Measurements from ENCODE around the gene BBLN.

Gene BBLN

DNA sequence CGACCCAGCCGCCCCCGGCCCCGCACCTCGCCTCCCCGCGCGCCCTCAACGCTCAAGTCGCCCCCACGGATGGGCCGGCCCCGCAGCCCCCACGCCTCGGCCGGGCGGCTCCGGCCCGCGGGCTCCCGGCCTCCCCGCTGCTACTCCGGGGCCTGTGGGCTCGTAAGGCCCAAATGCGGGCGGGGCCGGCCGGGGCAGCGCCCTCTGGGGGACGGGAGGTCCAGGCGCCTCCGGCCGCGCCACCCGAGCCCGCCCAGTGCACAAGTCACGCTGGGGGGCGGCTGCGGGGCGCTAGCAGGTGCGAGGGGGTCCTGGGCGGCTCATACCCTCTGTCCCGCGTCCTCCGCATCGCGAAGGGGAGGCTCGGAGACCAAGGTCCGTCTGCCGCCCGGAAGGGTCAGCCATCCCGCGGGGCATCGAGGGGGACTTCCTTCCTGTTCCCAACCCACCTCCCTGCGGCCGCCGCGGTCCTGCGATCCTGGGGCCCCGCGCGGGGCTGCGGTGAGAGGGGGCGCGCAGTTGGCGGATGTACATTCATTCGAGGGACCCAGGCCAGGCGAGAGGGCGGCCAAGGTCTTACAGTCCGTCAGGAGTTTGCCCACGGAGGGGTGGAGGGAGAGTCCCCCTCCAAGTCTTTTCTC lies 31.5 kb downstream of the BBLN start, which contains the start of gene CIZ1:
Gene CIZ1, minus strand, starts transcription at position 167 of the 641 bp plus-strand sequence. CDS start 715 bp downstream, outside the sequence.
- peak; percentile 88 for DNase-seq (ENCODE audit: low spot score)

DNA sequence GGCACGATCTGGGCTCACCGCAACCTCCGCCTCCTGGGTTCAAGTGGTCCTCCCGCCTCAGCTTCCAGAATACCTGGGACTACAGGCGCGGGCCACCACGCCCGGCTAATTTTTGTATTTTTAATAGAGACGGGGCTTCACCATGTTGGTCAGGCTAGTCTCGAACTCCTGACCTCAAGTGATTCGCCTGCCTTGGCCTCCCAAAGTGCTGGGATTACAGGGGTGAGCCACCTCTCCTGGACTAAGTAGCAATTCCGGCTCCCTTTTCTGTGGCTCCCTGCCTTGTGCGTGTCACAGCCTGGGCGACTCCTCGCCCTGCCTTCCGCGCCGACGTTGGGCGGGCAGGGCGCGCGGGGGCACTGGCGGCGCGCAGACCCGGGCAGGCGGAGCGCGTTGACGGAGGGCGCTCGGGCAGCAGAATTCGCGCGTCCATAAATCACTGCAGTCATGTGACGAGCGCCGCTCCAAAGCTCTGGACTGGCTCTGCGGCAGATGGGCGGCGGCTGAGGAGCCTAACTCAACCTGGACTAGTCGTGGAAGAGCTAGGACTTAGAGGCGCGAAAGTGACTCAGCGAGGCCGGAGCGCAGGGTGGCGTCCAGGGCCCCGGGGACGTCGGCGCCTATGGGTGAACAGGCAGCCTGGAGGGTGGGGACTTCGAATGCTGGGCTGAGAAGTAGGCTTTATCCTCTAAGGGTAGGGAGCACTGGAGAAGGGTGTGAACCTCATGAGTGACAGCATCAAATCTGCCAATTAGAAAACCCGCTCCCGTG lies 32.7 kb downstream of the BBLN start:
- no peak for DNase-seq (ENCODE audit: low spot score)

DNA sequence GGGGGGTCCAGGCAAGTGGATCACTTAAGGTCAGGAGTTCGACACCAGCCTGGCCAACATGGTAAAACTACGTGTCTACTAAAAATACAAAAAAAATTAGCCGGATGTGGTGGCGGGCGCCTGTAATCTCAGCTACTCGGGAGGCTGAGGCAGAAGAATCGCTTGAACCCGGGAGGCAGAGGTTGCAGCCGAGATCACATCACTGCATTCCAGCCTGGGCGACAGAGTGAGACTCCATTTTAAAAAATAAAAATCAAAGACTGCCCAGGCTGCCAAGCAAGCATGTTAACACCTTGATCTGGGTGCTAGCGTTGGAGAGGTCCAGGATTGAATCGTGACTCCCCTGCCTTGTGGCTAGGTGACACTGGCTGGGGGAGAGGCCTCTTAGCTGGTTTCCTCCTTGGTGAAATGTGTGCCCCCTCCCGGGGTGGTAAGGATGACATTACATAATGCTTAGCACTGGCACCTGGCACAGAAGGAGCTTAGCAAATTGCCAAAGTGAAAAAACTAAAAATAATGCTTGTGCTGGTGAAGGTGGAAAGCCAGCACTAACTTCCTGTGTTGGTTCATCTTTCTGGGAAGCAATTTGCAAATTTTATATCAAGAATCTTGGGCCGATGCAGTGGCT lies 33.5 kb downstream of the BBLN start:
- DNase-seq (ENCODE audit: low spot score) = no peak

GRCh38 chr9:128201441-128202369 lies 41.6 kb downstream of the BBLN start:
- no peak for DNase-seq (ENCODE audit: low spot score)

DNA sequence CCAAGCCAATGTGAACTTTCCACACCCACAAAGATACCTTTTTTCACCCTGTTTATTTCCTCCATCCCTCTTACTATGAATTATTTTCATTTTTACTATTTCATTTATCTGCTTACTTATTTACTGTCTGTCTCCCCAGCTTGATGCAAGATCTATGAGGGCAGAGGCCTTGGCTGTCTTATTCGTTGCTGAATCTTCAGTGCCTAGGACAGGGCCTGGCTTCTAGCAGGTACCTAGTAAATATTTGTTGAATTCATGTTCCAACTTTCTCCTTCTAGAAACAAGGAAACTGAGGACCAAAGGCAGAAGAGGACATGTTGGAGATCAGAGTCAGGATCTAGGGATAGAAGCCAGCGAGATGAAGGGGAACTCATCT lies 42.6 kb downstream of the BBLN start:
- no peak for DNase-seq (ENCODE audit: low spot score)

DNA sequence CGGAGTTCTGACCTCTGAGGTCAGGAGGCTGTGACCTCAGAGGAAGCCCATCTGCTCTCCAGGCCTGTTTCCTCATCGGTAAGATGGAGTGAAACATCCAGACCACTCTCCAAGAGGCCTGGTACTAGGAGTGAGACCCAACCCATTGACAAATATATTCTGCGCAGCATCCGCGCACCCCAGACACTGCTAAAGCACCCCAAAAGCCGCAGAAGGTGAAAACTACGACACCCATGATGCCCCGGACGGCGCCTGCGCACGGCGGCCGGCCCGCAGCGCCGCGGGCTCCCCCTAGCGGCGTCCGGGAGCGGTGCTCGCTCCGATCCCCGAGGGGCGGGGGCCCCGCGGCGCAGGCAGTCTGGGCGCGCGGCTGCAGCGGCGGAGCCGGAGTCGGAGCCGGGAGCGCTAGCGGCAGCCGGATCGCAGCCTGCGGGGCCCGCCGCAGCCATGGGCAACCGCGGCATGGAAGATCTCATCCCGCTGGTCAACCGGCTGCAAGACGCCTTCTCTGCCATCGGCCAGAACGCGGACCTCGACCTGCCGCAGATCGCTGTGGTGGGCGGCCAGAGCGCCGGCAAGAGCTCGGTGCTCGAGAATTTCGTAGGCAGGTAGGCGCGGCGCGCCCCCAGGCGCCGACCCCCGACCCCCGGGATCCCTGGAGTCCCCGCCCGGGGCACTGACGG lies 43.1 kb downstream of the BBLN start, which contains the start of gene DNM1:
Gene DNM1, plus strand, starts transcription at position 356 of the 683 bp plus-strand sequence. Its CDS starts 92 bp downstream, at position 448.
- peak; percentile 86 for DNase-seq (ENCODE audit: low spot score)

DNA sequence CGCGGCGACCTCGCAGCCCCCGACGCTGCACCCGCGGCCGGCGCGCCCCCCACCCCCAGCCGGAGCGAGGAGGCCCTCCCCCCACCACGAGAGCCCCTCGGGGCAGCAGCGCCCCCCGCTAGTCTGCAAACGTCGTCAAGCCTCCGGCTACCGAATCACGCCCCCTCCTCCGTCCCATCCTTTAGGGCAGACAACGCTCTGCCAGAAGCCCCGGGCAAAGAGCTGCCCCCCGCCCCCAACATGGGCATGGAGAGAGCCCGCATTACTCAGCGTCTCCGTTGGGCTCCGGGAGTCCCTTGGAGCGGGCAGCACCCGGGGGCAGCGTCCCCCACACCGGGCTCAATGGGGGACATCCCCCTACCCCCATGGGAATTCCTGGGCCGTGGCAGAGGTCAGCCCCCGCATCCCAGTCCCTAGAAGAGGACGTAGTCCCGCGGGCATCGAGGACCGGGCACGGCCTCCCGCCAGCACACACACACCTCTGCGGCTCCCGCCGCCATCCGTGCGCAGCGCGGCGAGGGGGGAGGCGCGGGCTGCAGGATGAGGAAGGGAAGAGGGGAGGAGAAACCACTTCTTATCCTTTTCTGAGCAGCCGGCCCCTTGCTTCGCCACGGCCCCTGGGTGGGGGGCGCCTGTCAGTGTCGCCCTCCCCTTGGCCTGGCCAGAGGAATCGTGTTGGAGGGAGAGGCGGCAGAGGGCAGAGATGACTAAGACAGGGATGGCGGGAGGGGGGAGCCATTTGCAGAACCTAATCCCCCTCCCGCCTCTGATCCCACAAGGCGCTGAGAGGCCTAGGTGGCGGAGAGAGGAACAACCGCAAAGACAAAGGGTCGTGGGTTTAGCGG lies 43.9 kb downstream of the BBLN start:
- peak; percentile 79 for DNase-seq (ENCODE audit: low spot score)

DNA sequence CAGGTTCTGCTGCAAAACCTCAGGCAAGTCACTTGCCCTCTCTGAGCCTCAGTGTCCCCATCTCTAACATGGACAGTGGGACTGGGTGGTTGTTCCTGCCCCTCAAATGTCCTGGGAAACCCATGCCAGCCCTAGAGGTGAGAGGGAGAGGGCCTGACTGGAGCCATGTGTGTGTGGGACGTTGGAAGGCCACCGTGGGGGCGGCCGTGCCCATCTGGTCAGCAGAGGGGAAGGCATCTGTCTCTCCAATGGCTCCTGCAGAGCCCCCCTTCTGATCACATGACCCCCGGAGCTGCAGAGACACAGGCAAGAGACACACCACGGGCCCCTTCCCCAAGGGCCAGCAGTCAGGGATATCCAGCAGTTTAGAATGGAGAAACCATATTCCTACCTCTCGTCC lies 44.8 kb downstream of the BBLN start:
- DNase-seq (ENCODE audit: low spot score) = no peak

GRCh38 chr9:128205296-128205944 lies 45.4 kb downstream of the BBLN start:
- DNase-seq (ENCODE audit: low spot score) = no peak

- no peak for DNase-seq (ENCODE audit: low spot score)
Measured at GRCh38 chr9:128206484-128206883, 46.4 kb downstream of the BBLN start.

- DNase-seq (ENCODE audit: low spot score) = no peak
Measured at GRCh38 chr9:128206916-128207910, 47.1 kb downstream of the BBLN start.

GRCh38 chr9:128208386-128208785 lies 48.3 kb downstream of the BBLN start:
- DNase-seq (ENCODE audit: low spot score) = no peak

DNA sequence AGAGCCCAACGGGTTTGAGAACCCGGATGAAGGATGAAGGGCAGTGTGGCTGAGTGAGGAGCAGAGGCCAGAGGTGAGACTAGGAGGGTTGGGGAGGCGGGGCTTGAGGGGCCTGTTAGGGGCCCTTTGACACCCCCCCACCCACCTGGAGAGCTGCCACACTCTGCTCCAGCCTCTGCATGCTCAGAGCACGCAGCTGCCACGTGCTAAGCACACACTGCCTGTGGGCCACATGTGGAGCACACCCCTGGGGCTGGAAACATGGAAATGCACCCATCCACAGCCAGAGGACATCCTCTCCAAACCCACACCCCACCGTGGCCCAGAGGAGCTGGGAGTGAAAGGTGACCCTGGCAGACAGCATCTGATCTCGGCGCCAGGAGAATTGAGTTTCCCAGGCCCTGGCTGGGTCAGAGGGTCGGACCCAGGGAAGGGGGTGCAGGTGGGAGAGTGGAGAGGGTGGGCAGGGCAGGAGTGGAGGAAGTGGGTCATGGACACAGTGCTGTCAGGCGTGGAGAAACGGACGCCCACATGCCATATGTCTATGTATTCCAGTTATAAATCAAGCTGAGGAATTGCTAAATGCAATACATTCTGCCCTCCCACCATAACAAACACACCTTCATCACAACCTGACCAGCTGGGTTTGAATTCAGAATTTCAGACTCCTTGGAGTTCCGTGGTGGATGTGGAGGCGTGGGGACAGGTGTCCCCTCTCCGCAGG lies 49.0 kb downstream of the BBLN start:
- no peak for DNase-seq (ENCODE audit: low spot score)

GRCh38 chr9:128211186-128211980 lies 51.3 kb downstream of the BBLN start:
- DNase-seq (ENCODE audit: low spot score) = no peak

DNA sequence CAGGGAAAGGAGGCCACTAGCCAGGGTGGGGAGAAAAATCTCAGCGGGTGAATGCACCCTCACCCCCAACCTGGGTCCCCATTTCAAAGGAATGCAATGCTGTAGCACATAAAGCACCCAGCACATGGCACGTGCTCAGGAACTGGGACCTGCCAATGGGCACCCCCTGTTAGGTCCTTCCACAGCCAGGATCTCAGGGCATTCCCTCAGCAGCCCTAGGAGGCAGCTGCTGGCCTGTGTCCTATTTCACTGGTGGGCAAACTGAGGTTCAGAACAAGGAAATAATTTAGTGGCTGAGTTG lies 51.9 kb downstream of the BBLN start:
- DNase-seq (ENCODE audit: low spot score) = no peak
